CD4-positive, alpha-beta T cell treated with Interleukin-6 at 100 ng/mL for 8 hours (primary cell): ENCODE measurements around the gene MAFB.

Source experiments
- DNase-seq: peaks from one replicate; pipeline ENCODE4 v3.0.0-alpha.2; 2020; ENCODE audit warnings: mixed read lengths, low spot score

The MAFB gene

GRCh38 chr20:40702504-40702903, 13.5 kb upstream of the MAFB start:
- DNase-seq = no peak

- no peak for DNase-seq
Measured at GRCh38 chr20:40698744-40699143, 9.7 kb upstream of the MAFB start.

DNA sequence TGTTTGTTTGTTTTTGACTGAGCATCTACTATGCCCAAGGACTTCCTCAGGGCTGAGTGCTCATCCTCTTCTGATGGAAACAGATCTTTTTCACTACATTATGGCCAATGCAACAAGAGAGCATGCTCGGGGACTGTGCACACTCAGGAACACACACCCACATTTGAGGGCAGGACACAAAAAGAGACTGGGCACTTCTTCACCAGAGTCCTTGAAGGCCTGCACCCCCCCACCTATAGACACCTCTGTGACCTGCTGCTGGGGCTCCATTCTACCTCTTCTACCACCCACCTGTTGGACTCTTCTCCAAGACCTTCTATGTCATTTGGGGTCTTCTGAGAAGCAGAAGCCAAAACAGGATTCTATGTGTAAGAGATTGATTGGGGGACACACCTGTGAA, 9.2 kb upstream of the MAFB start:
- no peak for DNase-seq

GRCh38 chr20:40697541-40697940, 8.5 kb upstream of the MAFB start:
- DNase-seq = no peak

GRCh38 chr20:40695214-40695613, 6.2 kb upstream of the MAFB start:
- DNase-seq = no peak

DNA sequence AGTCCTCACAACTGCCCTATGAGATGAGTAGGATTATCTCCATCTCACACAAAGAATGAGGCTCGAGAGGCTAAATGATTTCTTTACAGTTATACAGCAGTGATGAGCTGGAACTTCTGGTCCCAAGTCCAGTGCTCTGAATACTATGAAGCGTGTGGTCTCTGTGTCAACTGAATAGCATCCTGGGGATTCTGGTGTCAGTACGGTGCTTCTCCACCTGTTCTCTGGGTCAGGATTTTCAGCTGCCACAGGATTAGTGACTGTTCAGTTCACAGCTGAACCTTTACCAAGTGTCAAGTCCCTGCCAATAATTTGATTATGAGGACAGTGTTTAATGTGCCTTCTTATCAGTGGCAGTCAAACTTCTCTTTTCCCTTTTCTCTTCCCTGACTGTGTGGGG, 5.2 kb upstream of the MAFB start:
- no peak for DNase-seq

- no peak for DNase-seq
Measured at GRCh38 chr20:40692240-40693011, 3.4 kb upstream of the MAFB start.

GRCh38 chr20:40691566-40692239, 2.7 kb upstream of the MAFB start:
- no peak for DNase-seq

GRCh38 chr20:40690836-40691565, 2.0 kb upstream of the MAFB start:
- no peak for DNase-seq

GRCh38 chr20:40689943-40690835, 1.2 kb upstream of the MAFB start:
- peak; percentile 18 for DNase-seq

DNA sequence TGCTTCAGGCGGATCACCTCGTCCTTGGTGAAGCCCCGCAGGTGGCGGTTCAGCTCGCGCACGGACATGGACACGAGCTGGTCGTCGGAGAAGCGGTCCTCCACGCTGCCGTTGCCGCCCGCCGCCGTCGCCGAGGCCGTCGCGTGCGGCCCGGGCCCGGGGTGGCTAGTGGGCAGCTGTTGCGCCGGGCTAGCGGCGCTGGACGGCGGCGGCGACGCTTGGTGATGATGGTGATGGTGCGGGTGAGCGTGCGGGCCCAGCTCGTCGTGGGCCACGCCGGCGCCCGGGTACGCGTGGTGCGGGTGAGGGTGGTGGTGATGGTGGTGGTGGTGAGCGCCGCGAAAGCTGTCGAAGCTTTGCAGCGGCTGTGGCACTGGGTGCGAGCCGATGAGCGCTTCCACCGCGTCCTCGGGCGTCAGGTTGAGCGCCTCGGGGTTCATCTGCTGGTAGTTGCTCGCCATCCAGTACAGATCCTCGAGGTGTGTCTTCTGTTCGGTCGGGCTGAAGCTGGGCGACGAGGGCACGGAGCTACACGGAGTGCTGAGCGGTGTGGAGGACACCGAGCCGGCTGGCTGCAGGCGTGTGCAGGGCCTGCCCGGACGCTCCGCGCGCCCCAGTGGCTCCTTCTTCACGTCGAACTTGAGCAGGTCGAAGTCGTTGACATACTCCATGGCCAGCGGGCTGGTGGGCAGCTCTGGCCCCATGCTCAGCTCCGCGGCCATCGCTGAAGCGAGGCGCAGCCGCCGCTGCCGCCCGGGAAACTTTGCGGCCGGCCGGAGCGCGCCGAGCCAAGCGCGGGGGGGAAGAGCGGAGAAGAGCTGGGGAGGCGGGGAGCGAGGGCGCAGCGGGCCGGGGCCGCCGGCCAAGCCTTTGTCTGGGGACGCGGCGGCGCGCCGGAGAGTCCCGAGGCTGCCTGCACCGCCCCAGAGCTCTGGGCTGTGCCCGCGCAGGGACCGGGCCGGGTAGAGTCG, 622 bp downstream of the MAFB start:
- no peak for DNase-seq

DNA sequence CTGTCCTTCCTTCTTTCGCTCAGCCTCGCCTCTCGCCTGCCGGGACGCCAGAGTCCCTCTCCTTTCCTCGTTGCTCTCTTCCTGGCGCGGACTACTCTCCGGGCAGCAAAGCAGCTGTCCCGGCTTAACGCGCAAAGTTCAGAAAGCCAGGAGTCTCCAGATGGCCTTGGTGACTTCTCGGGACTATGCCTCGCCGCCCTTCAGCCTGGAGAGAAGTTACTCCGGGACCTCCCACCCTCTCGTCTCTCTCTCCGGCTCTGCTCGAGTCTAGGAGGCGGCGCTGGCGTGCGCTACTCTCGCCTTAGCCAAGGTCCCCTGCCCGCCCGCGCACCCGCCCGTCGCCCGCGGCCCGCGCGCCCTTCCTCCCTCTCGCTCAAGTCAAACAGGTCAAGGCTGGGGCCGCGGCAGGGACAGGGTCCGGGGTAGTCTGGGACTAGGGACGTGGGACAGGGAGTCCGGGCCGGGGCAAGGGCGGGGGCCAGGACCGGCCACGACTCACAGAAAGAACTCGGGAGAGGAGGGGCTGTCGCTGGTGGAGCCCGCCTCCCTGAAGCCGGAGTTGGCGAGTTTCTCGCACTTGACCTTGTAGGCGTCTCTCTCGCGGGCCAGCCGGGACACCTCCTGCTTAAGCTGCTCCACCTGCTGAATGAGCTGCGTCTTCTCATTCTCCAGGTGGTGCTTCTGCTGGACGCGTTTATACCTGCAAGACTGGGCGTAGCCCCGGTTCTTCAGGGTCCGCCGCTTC, 1.5 kb downstream of the MAFB start:
- no peak for DNase-seq

DNA sequence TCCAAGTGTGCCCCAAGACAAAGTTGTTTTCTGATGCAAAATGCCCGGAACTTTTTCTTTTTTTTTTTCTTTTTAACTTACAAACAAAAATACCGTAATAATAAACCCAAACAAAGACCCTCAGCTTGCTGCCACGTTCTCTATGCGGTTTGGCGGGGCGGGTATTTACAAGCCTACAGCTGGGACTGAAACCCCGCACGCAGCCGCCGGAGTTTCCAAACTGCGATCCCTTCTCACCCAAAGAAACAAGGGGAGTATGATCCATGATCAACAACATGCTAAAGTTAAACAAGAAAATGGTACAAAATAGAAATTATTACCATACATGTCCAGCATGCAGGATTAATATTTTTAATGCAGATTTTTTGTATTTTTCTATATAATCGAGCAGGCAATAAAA, 2.1 kb downstream of the MAFB start:
- no peak for DNase-seq

- DNase-seq = no peak
Measured at GRCh38 chr20:40686434-40686882, 2.6 kb downstream of the MAFB start.

DNA sequence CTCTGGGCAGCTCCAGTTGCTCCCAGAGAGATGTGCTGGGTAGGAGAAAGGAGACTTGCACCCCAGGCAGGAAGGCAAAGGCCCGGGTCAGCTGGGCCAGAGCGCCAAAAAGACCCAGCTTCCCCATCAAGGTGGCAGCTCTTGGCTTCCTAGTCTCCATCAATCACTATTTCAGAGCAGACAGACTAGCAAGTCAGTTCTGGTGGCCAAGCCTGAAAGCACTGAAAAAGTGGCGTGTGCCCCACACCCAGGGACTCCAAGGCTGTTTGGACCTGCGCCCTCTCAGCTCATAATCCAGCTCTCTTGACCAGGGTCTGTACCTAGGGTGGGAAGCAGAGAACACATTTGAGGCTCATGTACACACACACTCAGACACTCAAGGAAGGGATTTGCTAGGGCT, 3.7 kb downstream of the MAFB start:
- no peak for DNase-seq

GRCh38 chr20:40683894-40684268, 5.2 kb downstream of the MAFB start:
- DNase-seq = no peak

- no peak for DNase-seq
Measured at GRCh38 chr20:40683221-40683893, 5.7 kb downstream of the MAFB start.

- no peak for DNase-seq
Measured at GRCh38 chr20:40682104-40682981, 6.7 kb downstream of the MAFB start.
